ENCODE data around the gene GRAMD2A.

Gene GRAMD2A

GRCh38 chr15:72130272-72130671 is 67.3 kb downstream of the GRAMD2A start:
- DNase-seq = no peak

GRCh38 chr15:72128359-72128758 is 69.2 kb downstream of the GRAMD2A start:
- no peak for DNase-seq

DNA sequence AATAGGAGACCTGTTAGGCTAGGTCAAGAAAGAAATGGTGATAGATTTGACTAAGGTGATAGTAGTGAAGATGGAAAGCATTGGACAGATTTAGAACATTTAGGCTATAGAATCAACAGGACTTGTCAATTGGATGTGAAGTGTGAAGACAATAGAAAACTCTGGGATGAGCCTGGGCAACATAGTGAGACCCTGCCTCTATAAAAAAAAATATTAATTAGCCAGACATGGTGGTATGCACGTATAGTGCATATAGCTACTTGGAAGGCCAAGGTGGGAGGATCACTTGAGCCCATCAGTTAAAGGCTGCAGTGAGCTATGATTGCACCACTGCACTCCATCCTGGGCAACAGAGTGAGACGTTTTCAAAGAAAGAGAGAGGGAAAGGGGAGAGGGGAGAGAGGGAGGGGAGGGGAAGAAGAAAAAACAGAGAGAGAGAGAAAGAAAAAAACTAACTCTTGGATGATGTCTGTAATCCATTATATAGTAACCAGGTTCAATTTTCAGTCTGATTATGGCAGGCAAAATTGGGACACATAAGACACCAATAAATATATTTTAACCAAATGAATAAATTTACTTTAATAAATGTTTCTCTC is 69.8 kb downstream of the GRAMD2A start:
- DNase-seq = no peak

GRCh38 chr15:72124218-72124617 is 73.4 kb downstream of the GRAMD2A start:
- no peak for DNase-seq

GRCh38 chr15:72118017-72118978 is 79.3 kb downstream of the GRAMD2A start, which contains the start of the genes MYO9A and SENP8:
Gene MYO9A, minus strand, starts transcription at chr15:72118150. Its CDS starts 71,587 bp downstream, at chr15:72046563.
Gene SENP8, plus strand, starts transcription at chr15:72118403. Its CDS starts 21,221 bp downstream, at chr15:72139624.
- DNase-seq = peak; percentile 97 to 99

GRCh38 chr15:72117486-72118016 is 80.0 kb downstream of the GRAMD2A start:
- DNase-seq = peak; percentile 65 to 67

- peak in 1 of 2 donors; percentile 16 for DNase-seq
Observed at GRCh38 chr15:72116731-72117485, 80.7 kb downstream of the GRAMD2A start.

DNA sequence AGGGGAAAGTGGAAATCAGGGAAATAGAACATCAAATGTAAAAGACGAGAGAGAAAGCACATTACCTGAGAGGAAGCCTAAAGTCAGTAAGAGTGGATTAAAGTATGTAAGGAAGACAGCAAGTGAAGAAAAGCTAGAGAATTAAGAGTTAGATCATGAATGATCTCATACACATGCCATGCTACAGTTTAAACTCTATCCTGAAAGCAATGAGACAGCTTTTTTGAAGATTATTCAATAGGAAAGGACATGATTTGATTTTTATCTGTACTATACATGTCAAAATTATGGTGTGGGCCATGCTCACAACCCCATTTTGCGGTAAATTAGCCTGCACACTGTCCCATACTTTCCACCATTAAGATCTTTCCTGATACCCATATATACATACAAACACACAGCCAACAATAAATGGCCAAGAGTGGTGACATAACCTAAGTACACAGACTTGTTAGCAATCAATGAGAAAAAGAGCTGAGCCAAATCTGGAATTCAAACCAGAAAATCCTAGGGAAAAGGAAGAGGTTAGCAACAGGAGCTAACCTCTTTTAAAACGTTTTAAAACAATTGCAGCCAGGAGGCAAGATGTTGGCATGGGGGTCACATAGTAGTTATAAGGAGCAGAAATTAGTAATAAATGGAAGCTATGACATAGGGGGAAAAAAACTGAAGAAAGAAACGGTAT is 84.1 kb downstream of the GRAMD2A start:
- DNase-seq = no peak

GRCh38 chr15:72112805-72113204 is 84.8 kb downstream of the GRAMD2A start:
- DNase-seq = no peak

- DNase-seq = no peak
Observed at GRCh38 chr15:72112116-72112515, 85.5 kb downstream of the GRAMD2A start.

GRCh38 chr15:72110355-72110754 is 87.2 kb downstream of the GRAMD2A start:
- no peak for DNase-seq
